ENCODE measurements around the gene DOCK2.

The DOCK2 gene

DNA sequence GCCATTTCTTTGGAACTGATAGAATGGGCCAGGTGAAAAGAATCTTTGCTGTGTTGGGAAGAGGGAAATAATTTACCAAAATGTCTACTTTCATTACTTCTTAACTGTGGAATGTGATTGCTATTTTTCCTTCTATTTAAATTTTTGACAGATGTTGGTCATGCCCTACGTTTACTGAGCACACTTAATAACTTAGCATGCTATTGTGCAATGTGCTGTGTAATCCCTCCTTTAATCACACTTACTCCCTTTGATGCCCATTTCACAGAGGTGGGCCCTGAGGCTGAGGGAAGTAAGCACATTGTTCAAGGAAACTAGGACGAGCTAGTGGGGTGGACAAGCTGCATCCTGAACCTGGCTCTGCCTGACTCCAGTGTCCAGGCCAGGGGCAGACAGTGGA is 391.0 kb downstream of the DOCK2 start:
- in situ Hi-C loops (cut with MboI; ENCODE audit: low sequenced_read_pairs) = no loop called here
- H3K4me3 ChIP-seq = no peak overlapping the region
- H3K27me3 ChIP-seq (ENCODE audit: low read depth) = no peaks in the 10 kb centered on the region; the same call in 1 of the 2 replicates
- no peaks in the 10 kb centered on the region for H3K9me3 ChIP-seq
- H3K36me3 ChIP-seq (replicated peaks) = no peaks in the 10 kb centered on the region
- DNase-seq (ENCODE audit: low spot score in 2 of 2) = no peak
- H3K4me1 ChIP-seq = no peaks in the 10 kb centered on the region

DNA sequence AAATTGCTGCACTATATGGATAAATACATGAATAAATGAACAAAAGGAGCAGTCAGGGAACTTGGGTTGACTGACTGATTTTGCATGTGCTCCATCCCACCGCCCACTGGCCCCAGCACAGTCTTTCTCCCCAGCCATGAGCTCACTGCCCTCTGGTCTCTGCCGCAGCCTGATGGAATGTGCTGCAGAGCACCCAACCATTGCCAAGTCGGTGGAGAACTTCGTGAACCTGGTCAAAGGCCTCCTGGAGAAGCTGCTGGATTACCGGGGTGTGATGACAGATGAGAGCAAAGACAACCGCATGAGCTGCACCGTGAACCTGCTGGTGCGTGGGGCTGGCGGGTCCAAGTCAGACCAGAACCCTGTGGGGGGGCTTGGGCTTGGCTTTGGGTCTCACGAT is 397.2 kb downstream of the DOCK2 start:
- no peak for DNase-seq (ENCODE audit: low spot score in 2 of 2)
- Histone ChIP-seq H3K4me1 (no peaks in the 10 kb centered on the region), H3K36me3 (replicated peaks) (no peaks in the 10 kb centered on the region), H3K27me3 (ENCODE audit: low read depth) (no peaks in the 10 kb centered on the region), H3K9me3 (no peaks in the 10 kb centered on the region), H3K4me3 (no peak overlapping the region)
- in situ Hi-C loops (cut with MboI; ENCODE audit: low sequenced_read_pairs) = no loop called here

DNA sequence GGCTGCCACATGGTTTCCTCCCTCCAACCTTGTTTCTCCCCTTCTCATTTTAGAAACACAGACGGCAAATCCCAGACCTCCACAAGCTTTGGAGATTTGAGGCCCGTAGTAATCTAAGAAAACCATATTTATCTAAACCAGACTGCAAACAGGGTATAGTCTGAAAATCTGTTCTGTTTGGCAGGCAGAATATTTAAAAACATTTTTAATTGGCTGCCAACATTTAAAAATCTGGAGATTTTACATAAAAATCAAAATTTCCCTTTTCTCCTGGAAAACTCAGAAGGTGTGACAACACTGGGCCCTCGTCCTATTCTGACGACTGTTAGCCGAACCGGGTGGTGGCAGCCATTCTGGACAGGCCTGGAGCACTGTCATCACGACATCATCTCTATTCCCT is 401.2 kb downstream of the DOCK2 start:
- in situ Hi-C loops (cut with MboI; ENCODE audit: low sequenced_read_pairs) = no loop called here

DNA sequence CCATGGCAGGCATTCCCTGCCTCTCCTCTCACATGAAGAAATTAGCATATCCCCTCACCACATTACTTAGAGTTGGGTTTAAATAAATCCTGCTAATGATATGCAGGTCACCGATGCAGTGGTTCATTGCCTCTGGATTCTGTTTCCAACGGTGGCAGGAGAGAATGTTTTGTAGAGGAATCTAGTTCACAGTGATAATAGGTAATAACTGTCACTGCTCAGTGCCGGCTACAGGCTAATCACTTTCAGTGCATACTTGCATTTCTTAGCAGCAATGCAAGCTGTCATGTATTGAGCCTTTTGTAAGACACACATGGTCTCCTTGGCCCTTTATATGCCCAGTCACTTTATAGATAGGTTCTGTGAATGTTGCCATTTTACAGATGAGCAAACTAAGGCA is 402.8 kb downstream of the DOCK2 start:
- Histone ChIP-seq H3K27me3 (ENCODE audit: low read depth) (no peaks in the 10 kb centered on the region), H3K4me1 (no peaks in the 10 kb centered on the region), H3K4me3 (no peak overlapping the region), H3K9me3 (no peaks in the 10 kb centered on the region), H3K36me3 (replicated peaks) (no peaks in the 10 kb centered on the region)
- in situ Hi-C loops (cut with MboI; ENCODE audit: low sequenced_read_pairs) = no loop called here
- no peak for DNase-seq (ENCODE audit: low spot score in 2 of 2)

More for the DNA sequence above, 401.2 kb downstream of the DOCK2 start:
- H3K36me3 ChIP-seq (replicated peaks) = no peaks in the 10 kb centered on the region
- no peak overlapping the region for H3K4me3 ChIP-seq
- H3K27me3 ChIP-seq (ENCODE audit: low read depth) = no peaks in the 10 kb centered on the region
- DNase-seq (ENCODE audit: low spot score in 2 of 2) = no peak
- no peaks in the 10 kb centered on the region for H3K4me1 ChIP-seq
- no peaks in the 10 kb centered on the region for H3K9me3 ChIP-seq

DNA sequence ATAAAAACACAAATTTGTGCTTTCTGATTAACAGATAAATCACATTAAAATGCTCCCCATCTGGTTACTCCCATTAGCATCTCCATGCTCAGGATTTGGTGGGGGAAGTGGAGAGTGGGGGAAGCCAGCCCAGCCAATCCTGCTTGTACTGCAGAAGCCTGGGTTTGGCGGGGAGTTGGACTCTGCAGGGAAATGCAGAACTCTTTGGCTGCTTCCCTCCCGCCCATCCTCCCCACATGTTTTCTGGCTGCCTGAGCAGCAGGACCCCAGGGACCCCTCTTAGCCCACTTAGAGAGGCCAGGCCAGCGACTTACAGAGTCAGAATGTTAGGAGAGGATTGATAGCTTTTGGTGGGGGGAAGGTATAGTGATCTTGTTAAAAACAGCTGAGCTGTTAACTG is 409.2 kb downstream of the DOCK2 start:
- in situ Hi-C loops (cut with MboI; ENCODE audit: low sequenced_read_pairs) = no loop called here
- H3K9me3 ChIP-seq = no peaks in the 10 kb centered on the region
- H3K4me1 ChIP-seq = no peaks in the 10 kb centered on the region
- H3K27me3 ChIP-seq (ENCODE audit: low read depth) = no peaks in the 10 kb centered on the region
- no peak for DNase-seq (ENCODE audit: low spot score in 2 of 2)
- no peak overlapping the region for H3K4me3 ChIP-seq
- no peaks in the 10 kb centered on the region for H3K36me3 ChIP-seq (replicated peaks)

DNA sequence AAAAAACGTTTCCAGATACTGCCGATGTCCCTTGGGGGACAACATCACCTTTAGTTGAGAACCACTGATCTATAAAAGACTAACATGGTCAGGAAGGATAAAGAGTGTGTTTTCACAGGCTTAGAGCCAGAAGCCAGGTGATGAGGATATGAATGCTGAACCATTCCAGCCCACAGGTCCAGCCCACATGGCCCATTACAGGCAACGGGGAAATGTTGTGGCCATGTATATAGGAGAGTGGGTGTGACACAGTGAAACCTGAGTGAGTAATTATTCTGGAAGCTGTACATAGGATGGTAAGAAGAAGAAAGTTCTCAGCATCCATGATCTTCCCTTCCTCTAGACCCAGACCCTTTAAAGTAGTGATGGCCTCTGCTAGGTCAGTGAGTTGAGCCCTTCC is 412.6 kb downstream of the DOCK2 start:
- no peaks in the 10 kb centered on the region for H3K4me1 ChIP-seq
- in situ Hi-C loops (cut with MboI; ENCODE audit: low sequenced_read_pairs) = no loop called here
- H3K27me3 ChIP-seq (ENCODE audit: low read depth) = no peaks in the 10 kb centered on the region
- no peak for DNase-seq (ENCODE audit: low spot score in 2 of 2)
- no peak overlapping the region for H3K4me3 ChIP-seq
- H3K36me3 ChIP-seq (replicated peaks) = no peaks in the 10 kb centered on the region
- H3K9me3 ChIP-seq = no peaks in the 10 kb centered on the region

DNA sequence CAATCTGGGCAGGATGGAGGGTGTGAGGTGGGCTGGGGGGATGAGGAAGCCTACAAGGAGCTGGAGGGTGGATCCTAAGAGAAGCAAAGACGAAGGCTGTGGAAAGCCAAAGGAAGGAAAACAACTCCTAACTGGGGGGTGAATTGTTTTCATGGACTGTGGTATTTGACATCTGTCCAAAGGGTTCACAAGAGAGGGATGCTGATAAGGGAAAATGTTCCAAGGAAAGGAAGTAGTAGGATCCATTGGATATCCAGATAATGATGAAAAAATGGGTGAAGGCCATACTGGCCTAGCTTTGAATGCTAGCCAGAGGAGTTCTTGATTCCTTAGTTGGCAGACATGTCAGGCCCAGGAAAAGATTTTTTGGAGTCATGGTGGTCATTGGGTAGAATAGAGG is 416.8 kb downstream of the DOCK2 start:
- Histone ChIP-seq H3K27me3 (ENCODE audit: low read depth) (no peaks in the 10 kb centered on the region), H3K36me3 (replicated peaks) (no peaks in the 10 kb centered on the region), H3K9me3 (no peaks in the 10 kb centered on the region), H3K4me3 (no peak overlapping the region), H3K4me1 (no peaks in the 10 kb centered on the region)
- no peak for DNase-seq (ENCODE audit: low spot score in 2 of 2)
- in situ Hi-C loops (cut with MboI; ENCODE audit: low sequenced_read_pairs) = no loop called here

DNA sequence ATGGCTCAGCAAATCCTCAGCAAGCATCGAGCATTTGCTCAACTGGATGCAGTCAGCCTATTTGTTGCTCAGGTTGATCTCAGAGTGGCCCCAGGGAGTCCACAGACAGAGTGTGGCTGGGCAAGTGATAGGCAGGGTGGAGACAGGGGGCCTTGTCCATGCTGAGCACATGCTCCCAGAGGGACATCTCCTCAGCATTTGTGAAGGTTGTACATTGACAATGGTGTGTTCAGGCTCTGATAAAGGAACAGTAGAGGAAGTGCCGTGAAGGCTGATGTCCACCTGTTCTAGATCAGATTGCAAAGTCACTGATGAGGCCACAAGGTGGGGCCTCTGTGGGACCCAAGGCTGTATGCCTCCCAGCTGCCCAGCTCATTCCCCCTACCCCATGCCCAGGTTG is 418.5 kb downstream of the DOCK2 start:
- Histone ChIP-seq H3K4me1 (no peaks in the 10 kb centered on the region), H3K9me3 (no peaks in the 10 kb centered on the region), H3K4me3 (no peak overlapping the region), H3K36me3 (replicated peaks) (no peaks in the 10 kb centered on the region), H3K27me3 (ENCODE audit: low read depth) (no peaks in the 10 kb centered on the region)
- in situ Hi-C loops (cut with MboI; ENCODE audit: low sequenced_read_pairs) = no loop called here
- no peak for DNase-seq (ENCODE audit: low spot score in 2 of 2)

DNA sequence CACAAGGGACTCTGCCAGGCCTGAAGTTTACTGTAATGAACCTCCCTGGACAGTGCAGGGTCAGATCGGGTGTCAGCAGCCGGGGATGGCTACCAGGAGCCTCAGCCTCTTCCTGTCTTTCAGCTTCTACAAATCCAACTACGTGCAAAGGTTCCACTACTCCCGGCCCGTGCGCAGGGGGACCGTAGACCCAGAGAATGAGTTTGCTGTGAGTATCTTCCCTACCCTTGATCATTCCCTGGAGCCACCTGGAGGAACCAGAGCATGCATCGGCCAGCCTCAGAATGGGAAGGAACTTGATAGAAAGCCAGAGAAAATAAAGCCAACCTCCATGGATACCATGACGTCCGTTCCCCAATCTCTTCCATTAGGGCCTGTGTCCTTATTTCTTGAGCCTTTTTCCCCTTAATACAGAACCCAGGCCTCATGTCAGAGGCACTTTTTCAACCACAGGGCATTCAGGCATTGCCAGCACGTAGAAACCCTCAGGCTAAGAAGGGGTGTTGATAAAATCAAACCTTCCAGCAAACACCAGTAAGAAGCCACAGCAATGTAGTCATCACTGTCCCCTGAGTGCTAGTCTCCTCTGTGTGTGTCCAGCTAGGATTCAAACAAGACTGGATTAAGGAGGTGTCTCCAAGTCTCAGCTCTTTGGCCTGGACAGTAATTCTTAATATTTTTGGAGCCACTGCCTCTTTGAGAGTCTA is 419.6 kb downstream of the DOCK2 start:
- DNase-seq (ENCODE audit: low spot score in 2 of 2) = no peak
- Histone ChIP-seq H3K36me3 (replicated peaks) (no peaks in the 10 kb centered on the region), H3K4me1 (no peaks in the 10 kb centered on the region), H3K4me3 (no peak overlapping the region), H3K9me3 (no peaks in the 10 kb centered on the region), H3K27me3 (ENCODE audit: low read depth) (no peaks in the 10 kb centered on the region)
- in situ Hi-C loops (cut with MboI; ENCODE audit: low sequenced_read_pairs) = no loop called here

DNA sequence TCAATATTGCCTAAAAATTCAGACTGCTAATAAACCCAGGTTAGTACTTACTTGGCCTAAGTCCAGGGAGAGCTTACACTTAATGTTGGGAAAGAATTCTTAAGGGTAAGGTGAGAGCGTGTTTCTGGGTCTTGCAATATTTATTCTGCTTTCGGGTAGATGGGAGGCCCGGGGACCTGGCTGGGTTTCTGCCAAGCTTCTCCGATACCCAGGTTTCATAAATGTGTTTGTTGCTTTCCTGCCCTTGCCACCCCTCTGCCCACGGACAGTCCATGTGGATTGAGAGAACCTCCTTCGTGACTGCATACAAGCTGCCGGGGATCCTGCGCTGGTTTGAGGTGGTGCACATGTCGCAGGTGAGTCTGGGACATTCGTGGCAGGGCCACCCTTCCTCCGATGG is 420.2 kb downstream of the DOCK2 start:
- no peak overlapping the region for H3K4me3 ChIP-seq
- no peak for DNase-seq (ENCODE audit: low spot score in 2 of 2)
- in situ Hi-C loops (cut with MboI; ENCODE audit: low sequenced_read_pairs) = no loop called here
- H3K27me3 ChIP-seq (ENCODE audit: low read depth) = no peaks in the 10 kb centered on the region
- H3K36me3 ChIP-seq (replicated peaks) = no peaks in the 10 kb centered on the region
- H3K9me3 ChIP-seq = no peaks in the 10 kb centered on the region
- no peaks in the 10 kb centered on the region for H3K4me1 ChIP-seq

DNA sequence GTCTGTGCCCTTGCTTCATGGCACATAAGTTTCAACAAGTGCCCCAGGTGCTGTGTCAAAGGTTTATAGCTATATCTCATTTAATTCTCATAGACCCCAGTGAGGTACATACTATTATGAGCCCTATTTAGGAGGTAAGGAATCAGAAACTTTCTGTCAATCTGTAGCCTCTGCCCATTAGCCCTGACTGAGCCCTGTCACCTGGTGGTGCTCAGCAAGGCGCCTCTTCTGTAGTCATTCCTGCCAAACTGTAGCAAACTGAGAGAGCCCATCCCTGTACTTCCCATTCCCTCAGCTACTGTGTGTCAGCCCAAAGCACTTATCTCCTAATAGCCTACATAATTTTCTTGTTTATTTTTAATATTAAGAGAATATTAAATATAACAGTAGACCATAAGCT is 422.1 kb downstream of the DOCK2 start:
- in situ Hi-C loops (cut with MboI; ENCODE audit: low sequenced_read_pairs) = no loop called here
- H3K4me3 ChIP-seq = no peak overlapping the region
- H3K4me1 ChIP-seq = no peaks in the 10 kb centered on the region
- H3K27me3 ChIP-seq (ENCODE audit: low read depth) = no peaks in the 10 kb centered on the region
- H3K9me3 ChIP-seq = no peaks in the 10 kb centered on the region
- no peak for DNase-seq (ENCODE audit: low spot score in 2 of 2)
- H3K36me3 ChIP-seq (replicated peaks) = no peaks in the 10 kb centered on the region

DNA sequence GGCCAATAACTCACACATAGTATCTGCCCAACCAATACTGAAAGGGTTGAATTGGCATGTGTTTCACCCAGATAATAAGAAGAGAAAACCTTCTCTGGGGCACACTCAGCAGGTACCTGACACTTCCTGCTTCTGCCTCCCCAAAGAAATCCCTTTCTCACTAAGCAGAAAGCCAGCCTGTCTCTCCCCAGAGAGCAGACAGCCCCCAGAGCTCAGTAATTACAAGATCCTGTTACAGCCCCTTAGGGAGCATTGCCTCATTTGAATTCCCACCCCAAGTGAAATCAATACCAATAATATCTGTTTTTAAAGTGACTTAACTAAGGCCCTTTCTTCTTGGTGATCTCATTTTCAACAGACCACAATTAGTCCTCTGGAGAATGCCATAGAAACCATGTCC is 430.1 kb downstream of the DOCK2 start:
- Histone ChIP-seq H3K27me3 (ENCODE audit: low read depth) (no peaks in the 10 kb centered on the region; the same call in 1 of the 2 replicates), H3K36me3 (replicated peaks) (no peaks in the 10 kb centered on the region), H3K4me3 (no peak overlapping the region), H3K9me3 (no peaks in the 10 kb centered on the region), H3K4me1 (no peaks in the 10 kb centered on the region)
- in situ Hi-C loops (cut with MboI; ENCODE audit: low sequenced_read_pairs) = no loop called here
- DNase-seq (ENCODE audit: low spot score in 2 of 2) = no peak

DNA sequence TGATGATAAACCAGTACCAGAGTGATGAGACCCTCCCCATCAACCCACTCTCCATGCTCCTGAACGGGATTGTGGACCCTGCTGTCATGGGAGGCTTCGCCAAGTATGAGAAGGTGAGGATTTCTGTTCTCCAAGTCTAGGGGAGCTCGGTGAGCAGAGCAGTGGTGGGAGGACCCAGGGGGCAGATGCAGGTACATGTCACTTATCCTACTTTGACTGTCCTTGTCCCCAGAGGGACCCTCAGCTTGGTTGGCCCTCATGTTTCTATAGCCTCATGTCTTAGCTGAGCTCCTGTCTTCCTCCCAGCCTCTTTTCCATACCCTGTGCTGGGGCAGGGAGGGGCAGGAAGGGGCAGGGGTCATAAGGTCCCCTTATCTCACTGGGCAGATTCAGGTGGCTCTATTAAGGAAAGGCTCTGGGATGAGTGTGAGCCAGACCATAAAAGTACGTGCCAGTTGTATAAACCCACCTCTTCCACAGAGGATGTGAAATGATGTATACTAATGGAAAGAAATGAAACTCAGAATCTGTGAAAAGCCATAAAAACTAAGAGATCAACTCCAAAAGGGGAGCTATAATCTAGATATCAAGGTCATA is 430.6 kb downstream of the DOCK2 start:
- DNase-seq (ENCODE audit: low spot score in 2 of 2) = no peak
- Histone ChIP-seq H3K9me3 (no peaks in the 10 kb centered on the region), H3K4me1 (peaks cover 3% of the 10 kb centered on the region; the same call in 1 of the 2 replicates), H3K4me3 (no peak overlapping the region), H3K36me3 (replicated peaks) (no peaks in the 10 kb centered on the region), H3K27me3 (ENCODE audit: low read depth) (no peaks in the 10 kb centered on the region; the same call in 1 of the 2 replicates)
- in situ Hi-C loops (cut with MboI; ENCODE audit: low sequenced_read_pairs) = no loop called here

DNA sequence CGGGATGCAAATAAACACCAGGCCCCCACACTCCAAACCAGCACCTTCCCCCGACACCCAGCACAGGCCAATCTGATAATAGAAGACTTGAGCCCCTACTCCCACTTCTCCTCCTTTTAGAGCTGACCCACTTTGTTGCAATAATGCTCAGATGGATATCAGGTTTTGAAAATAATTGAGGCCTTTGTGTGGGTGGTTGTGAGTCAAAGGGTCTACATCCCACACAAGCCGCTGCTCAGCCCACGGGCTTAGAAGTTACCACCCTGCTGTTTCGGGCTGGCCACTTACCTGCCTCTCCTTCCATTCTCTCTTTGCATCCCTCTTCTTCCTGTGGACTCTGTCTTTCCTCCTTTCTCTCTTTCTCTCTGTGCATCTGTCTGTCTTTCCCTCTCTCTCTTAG is 432.4 kb downstream of the DOCK2 start:
- DNase-seq (ENCODE audit: low spot score in 2 of 2) = no peak
- Histone ChIP-seq H3K4me3 (no peak overlapping the region), H3K4me1 (peaks cover 4% of the 10 kb centered on the region), H3K27me3 (ENCODE audit: low read depth) (peaks cover 6% of the 10 kb centered on the region), H3K9me3 (no peaks in the 10 kb centered on the region), H3K36me3 (replicated peaks) (no peaks in the 10 kb centered on the region)
- in situ Hi-C loops (cut with MboI; ENCODE audit: low sequenced_read_pairs) = no loop called here

Measured in HAP-1 (cell line).